Stimulated activated CD4-positive, alpha-beta T cell treated with anti-CD3 and anti-CD28 coated beads, Interleukin-1b, Interleukin-23, amount 100 ng/mL, for 24 hours (primary cell): ENCODE data around the gene VOPP1.
"Not testable (repeated sequence)": the region's sequence is repeated elsewhere in the genome, so short reads cannot be mapped to it uniquely, and the experiment has no call there.

ENCODE experiments used
- DNase-seq, 4 experiments: peaks; one replicate each; pipeline ENCODE4 v3.0.0-alpha.2; 2020; ENCODE audit warnings: low read depth in 4 of 4, low spot score in 1 of 4

Gene VOPP1, protein sequence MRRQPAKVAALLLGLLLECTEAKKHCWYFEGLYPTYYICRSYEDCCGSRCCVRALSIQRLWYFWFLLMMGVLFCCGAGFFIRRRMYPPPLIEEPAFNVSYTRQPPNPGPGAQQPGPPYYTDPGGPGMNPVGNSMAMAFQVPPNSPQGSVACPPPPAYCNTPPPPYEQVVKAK

DNA sequence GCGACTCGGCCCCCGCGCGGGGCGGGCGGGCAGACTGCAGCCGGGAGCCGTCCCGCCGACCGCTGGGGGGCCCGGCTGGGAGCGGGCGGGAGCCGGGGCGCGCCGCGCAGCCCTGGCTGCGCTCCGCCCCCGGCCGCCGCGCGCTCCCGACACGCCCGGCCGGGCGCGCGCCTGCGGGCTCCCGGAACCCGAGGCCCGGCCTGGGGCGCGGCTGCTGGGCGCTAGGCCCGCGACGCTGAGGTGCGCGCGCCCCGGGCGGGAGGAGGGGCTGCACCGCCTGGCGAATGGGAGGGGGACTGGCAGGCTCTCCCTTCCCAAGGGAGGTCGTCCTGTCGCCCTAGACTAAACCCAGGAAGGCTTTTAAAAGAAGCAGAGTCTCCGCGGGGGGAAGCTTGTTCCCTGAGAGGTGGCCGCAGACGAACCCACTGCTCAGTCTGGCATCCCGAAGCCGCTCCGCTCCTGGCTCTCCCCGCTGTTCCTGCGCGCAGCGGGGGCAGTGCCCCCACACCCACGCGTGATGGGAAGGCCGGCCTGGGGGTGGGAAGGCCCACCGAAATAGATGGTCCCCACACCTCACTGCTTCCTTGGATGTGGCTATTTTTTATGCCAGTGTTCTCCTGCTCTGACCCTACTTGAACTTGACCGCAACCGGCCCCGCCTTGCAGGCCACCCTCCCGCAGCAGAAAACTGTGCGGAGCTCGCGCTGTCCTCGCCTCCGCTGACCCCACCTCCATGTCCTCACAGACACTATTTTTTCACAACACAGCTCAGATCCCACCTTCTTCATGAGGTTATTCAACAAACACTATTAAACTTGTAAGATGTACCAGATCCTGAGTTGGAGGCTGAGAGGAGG is at the start of gene VOPP1:
TSS of gene VOPP1 (minus strand) at position 125 of the 856 bp plus-strand sequence. CDS start 178 bp downstream, outside the sequence.
- peak in 2 of 4 experiments; percentile 45 to 47 for DNase-seq

DNA sequence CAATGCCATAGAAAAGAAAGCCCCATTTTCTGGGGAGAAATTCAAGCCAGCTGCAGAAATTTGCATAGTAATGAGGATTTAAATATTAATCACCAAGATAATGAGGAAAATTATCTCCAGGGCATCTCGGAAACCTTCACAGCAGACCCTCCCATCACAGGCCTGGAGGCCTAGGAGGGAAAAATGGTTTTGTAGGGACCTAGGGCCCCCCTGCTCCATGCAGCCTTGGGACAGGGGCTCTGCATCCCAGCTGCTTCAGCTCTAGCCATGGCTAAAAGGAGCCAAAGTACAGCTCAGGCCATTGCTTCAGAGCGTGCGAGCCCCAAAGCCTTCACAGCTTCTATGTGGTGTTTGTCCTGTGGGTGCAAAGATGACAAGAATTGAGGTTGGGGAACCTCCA is 46.6 kb upstream of the VOPP1 start:
- no peak for DNase-seq

DNA sequence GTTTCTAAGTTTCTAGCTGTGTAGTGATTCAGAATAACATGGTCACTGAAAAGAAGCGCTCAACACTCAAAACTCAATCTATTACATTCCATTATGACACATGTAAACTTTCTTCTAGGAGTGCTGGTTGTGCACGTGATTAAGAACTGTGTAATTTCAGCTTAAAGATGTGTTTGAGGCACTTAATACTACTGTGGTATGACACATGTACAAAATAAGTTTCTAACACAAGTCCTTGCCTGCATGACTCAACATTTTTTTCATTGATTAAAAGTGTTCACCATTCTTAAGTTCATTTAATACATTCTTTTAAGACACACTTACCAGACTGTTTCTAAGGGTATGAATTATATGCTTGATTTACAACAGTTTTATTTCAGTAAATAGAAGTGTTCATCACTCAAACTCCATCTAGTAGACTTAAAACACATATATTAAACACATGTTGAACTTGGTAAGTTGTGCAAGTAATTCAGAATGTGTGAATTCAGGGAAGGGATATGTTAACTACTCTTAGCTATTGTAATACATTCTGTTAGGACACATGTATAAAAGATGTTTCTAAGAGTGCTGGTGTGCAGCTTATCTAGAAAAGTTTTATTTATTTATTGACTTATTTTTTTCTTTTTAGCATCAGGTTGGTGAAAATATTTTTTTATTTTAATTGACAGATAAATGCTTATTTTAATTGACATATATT is 42.2 kb upstream of the VOPP1 start:
- not testable (repeated sequence) for DNase-seq

DNA sequence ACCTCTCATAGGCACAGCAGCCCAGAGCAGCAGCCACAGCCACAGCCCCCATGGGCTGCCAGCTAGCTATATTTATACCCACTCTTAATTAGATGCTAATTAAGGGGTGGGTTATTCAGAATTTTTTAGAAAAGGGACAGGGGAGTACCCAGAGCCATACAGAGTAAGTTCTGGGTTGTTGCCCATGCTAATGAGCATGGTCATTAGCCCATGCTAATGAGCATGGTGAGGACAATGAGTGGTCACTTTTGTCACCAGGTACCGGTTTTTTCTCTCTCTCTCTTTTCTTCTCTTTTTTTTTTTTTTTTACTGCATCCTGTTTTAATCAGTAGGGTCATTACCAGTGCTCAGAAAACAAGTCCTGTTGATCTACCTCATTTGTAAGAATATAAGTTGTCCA is 37.4 kb upstream of the VOPP1 start:
- DNase-seq: not testable (repeated sequence)

DNA sequence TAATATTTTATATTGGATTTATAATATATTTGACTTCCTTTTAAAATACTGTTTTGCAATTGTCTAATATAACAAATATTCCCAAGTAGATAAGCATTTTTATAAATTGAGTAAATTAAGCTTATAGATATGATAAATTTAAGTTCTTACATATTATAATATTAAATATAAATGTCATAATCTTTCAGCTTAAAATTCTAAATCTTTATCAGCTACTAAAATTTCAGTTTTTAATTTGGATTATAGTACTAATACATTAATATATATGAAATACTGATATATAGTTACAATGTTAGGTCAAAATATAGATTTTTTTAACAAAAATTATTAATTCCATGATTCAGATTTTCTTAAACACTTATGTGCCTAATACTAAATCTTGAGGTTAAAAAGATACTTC is 33.4 kb upstream of the VOPP1 start:
- not testable (repeated sequence) for DNase-seq

DNA sequence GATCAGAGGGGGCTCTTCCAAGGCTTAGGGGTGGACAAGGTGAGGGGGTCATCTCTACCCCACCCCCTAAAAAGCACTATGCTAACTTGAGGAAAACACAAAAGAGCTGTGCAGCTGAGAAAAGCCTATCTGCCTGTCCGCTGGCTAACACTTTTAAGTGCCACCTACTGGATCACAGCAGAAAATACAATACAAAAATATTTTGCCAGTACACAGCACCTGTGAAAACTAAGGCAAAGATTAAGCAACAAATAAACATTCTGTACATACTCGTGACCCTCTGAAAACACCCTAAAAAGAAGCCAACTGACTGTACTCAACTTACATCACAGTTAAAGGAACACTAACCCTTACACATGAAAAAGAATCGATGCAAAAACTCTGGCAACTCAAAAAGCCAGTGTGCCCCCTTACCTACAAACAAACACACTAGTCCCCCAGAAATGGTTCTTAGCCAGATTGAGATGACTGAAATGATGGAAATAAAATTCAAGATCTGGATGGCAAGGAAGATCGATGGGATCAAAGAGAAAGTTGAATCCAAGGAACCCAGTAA is 25.7 kb upstream of the VOPP1 start:
- not testable (repeated sequence) for DNase-seq

DNA sequence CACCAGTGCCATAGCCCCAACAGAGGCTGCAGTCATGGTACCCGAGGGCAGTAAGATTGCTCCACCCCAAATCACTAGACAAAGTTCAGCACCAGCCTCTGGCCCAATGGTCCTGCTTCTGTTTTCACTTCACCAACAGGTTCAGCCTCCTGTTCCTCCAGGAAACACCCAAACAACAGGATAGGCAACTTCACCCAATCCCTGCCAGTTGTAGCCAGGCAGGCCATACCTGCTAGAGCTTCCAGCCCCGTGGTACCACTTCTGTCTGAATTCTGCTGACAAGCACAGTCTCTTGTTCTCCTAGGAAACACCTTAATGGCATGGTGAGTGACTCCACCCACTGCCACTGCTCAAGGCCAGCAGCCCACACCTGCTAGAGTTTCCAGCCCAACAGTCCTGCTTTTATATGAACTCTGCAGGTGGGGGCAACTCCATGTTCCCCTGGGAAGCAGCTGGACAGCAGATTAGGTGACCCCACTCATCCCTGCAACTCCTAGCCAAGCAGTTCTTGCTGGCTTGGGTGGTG is 25.0 kb upstream of the VOPP1 start:
- not testable (repeated sequence) for DNase-seq

DNA sequence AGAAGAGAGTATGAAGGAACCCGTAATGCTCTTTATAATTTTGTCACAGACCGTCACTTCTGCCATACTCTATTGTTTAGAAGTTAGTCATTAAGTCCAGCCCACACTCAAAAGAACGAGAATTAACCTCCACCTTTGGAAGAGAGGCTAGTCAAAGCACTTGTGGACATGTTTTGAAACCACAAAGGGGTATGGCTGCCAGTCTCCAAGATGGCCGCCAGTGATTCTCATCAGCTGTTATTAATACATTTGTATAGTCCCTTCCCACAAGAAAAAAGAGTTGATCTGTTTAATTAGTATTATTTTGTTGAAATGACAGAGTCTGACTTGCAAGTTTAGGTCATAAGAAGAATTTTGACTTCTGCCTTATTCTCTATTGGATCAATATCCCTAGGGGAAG is 23.2 kb upstream of the VOPP1 start:
- no peak for DNase-seq

DNA sequence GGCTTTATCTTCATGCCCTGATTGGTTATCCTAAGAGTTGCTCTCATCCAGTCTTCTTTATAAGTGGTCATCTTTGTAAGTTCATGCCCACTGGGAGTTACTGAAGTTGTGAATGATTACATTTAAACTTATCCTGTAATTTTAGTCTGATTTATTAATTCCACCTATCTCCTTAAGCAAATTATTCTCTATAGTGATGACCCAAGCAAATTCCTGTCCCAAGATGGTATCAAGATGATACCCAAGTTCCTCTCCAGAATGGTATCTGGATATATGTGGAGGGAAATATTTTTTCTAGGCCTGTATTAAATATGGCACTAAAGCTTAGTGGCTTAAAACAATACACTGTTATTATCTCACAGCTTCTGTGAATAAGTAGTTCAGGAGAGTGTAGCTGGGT is 22.6 kb upstream of the VOPP1 start:
- no peak for DNase-seq

DNA sequence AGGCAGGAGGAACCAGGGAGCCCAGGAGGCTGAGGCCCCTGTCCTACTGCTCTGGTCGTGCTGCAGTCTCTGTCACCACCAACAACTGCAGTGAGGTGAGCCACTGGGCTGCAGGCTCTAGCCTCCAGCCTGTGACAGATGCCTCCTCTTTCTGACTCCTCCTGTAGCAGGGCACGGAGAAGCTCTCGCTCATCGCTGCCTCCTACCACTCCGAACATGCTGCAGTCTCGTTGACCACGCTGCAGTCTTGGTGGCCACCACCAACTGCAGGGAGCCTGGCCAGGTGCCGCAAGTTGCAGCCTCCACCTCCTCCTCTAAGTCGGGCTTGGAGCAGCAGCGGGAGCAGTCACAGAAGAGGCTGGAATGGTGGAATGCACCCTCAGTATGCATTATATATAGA is 22.1 kb upstream of the VOPP1 start:
- no peak for DNase-seq

DNA sequence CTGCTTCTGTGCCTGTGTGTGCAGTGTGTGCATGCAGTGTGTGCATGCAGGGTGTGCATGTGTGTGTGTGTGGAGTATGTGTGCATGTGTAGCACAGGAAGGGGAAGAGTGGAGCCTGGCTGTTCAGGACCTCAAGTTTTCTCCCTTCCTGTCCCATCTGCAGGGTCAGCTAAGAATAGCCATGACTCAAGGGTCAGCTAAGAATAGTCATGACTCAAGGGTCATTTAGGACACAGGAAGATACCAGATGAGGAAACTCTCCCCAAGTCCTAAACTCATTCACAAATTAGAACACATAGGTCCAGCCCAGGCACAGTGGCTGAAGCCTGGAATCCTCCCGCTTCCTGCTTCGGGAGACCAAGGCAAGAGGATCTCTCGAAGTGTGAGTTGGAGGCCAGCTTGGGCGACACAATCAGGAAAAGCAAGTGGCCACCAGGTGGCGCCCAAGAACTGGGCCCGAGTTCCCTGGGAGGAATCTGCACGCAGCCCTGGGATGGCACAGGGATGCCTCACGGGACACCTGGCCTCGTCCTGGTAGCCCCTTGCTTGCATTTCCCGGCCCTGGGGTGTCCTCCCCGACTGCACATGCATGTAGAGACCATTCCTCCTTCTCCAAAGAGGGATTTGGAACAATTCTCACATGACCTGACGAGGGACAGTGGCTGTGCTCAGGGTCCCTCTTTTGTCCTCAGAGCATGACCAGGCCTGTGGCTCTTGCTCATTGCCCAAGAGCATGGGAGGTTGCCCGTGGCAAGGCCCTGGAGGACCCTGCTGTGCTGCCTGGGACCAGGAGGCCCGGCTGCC is 21.4 kb upstream of the VOPP1 start:
- DNase-seq: peak; percentile 61 to 66 (median 64)

DNA sequence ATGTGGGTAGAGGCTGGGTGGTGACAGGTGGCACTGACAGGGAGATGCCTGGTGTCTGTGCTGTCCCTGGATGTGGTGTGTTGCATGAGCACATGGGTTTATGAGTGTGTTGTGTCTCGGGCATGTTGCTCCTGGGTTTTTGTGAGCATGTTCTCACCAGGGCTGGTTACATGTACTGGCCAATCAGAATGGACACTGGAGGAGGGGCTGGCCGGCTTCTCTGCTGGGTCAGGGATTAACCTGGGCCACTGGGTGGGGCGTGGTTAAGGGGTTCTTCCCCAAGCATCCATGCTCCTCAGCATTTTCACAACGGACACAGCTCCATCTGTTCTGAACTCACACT is 20.8 kb upstream of the VOPP1 start:
- no peak for DNase-seq

DNA sequence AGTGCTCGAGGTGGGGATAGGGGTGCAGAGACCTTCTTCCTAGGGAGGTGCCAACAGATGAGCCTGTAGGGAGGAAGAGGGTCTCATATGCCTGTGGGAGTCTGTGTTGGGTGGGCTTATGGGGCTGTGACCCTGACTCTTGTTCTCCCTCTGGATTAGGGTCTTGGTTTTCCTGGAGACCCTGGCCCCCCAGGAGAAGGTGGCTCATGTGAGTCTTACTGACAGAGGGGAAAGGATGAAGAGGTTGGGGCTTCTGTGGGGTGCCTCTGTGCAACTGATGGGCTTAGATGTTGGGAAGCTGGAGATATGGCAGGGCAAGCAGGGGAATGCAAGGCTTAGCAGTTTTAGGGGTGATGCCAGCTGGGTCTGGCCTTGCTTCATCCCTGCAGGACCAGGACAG is 20.2 kb upstream of the VOPP1 start:
- no peak for DNase-seq

DNA sequence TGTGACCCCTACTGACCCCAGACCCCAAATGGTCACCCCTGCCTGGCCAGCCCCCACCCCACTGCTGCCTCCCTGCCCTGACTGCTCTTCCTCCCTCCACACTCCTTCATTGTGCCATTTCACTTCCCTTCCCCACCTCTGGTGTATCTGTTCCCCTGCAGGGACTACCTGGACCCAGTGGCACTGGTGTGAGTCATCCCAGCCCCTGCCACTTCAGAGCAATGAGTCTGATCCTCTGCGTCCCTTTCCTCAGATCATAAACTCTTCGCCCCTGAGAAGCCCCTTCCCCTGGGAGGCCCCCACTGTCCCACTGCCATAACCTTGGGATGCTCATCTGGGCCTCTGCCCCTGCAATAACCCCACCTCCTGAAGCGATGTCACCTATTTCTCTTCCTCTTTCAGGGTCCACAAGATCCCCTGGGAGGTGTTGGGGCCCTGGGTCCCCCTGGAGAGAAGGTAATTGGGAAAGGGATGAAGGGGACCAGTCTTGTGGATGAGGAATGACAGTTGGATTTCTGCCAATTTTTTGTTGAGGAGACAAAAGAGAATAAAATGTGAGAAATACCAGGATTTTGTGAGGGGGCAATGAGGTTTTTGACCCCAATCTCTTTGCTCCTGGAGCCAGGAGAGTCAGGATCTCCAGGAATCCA is 19.1 kb upstream of the VOPP1 start:
- DNase-seq: no peak

DNA sequence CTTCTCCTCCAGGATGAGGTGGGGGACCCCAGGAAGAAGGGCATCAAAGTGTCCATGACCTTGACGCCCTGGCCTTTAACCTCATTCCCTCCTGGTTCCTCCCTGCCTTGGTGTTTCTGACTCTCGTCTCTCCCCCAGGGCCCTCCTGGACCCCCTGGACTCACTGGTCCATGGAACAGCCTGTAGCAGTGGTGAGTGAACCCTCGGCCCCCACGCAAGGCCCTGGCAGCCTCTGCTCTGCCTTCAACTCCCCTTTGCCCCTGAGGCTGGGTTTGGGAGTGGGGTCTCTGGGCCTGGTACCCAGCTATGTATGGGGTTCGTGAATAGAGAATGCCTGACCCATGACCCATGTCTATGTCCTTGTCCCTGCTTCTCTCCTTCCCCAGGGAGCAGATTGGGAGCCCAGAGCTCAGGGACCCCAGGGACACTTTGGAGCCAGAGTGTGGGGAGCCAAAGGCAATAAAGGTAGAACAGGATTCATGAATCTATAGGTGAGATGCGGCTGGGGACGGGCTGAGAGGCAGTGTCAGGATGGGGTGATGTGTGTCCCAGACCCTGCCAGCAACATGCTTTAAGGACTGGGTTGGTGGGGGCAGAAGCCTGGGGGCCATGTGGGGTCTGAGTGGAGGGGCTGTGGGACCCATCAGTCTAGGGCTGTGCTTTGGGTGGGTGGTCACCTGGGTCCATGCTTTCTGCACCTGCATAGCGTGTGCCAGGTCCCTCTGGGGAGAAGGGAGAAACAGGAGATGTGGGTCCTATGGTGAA is 18.4 kb upstream of the VOPP1 start:
- no peak for DNase-seq

DNA sequence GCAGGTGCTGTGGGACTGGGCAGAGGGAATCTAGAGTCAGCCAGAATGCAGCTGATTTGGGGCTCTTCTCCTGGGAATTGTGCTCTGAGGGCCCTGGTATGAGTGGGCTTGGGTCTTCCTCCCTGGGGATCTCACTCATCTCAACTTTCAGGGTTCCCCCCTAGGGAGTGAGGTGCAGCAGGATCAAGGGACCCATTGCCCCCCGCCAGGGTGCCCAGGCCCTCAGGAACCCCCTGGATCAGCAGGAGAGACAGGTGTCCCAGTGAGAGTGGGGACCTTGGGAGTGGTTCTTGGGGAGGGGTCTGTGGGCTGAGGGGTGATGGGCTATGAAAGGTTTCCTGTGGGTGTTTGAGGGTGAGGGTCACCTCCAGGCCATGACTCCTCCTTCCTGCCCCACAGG is 17.6 kb upstream of the VOPP1 start:
- DNase-seq: no peak

DNA sequence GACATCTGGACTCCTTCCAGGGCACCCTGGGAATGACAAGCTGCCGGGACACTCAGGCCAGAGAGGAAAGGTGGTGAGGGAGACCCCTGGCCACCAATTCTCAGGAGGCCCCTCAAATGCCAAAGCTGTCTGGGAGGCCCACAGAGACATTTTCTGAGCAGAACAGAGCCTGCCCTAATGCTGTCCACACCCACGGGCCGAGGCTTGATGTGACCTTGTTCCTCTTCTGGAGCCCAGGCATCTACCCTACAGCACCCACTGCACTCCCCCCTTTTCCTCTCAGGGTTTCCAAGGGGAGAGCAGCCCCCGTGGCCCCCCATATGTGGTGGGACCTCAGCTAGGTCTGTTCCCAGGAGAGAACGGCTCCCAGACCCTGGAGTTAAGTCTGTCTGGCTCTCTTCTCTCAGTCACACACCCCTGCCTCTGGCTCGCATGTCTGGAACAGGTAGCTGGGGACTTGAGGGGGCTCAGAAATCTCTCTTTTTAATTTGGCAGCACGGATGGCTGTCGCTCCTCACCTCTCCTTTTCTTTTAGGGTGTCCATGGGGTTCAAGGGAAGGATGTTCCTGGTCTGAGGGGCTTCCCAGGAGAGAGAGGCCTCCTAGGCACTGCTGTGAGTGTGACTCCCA is 16.8 kb upstream of the VOPP1 start:
- DNase-seq: no peak

DNA sequence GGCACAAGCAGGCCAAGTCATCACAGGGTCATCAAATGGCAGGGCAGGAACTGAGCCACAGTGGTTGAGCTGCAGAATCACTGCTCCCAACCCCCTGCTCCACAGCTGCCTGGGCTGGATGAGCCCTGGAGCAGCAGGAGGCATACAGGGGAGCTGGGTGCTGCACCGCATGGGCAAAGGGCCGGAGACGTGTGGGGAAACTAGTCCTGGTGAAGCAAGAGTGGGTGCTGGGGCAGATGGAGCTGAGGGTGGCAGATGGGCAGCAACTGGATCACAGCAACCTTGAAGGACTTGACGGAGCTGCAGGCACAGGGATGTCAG is 16.0 kb upstream of the VOPP1 start:
- no peak for DNase-seq

DNA sequence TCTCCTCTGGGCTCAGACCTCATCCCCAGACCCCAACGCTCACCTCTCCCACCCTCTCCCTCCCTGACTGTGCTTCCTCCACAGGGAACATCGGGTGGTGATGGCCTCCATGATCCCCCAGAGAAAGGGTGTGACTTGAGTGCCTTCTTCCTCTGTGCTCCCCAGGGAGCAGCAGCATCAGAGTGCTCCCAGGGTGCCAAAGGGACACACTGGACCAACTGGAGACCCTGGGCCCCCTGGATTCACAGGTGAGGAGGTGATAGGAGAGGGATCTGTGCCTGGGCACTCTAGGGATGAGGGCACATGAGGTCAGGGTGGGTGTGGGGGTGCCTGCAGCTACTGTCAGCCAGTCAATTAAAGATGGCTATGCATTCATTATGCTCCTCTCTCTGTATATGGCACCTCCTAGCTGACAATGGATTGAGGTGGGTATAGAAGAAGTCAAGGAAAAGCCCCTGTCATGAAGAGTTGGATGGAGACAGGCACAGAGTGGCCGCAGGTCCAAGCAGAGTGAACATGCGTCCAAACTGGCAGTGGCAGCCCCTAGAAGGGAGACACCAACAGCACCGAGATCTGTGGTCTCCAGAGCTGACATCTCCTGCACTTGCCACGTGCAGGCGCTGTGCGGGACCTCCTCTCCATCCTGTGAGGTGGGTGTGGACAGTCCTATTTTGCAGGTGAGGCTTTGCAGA is 15.5 kb upstream of the VOPP1 start:
- DNase-seq: no peak
